ENCODE measurements around the gene PDZRN3. TPM values are rescaled to one million over a fixed set of nuclear protein-coding genes. Genes with fewer than 3 reads are reported as not detected.
"Not testable (repeated sequence)": the region's sequence is repeated elsewhere in the genome, so short reads cannot be mapped to it uniquely, and the experiment has no call there.

PDZRN3 gene
- total and polyA plus RNA-seq, 2 of the 13 experiments (the other 11 are each of a cell fraction or from before 2014, with no cell fraction given), result not detected

DNA sequence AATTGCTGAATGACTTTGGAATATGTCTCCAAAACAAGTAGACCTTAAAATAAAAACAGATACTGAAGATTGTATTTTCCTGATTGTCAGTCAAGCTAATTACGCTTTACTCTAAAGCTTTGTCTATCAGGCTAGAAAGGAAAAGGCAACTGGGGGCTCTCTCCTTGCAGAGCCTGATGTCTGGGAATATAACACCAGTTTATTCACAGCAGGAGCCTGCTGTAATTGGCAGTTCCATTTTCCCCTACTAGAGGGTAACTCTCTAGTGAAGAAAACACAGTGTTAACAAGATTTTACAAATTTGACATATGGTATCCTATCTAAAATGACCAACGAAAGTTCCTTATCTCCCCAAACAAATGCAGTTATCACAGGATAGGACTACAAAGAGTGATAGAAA is 158.8 kb downstream of the PDZRN3 start (continued):
- TF ChIP-seq BRCA1 (CRISPR knock-in tag; IDR thresholded peaks at IDR 0.05) (no peak), TOE1 (CRISPR knock-in tag; IDR thresholded peaks at IDR 0.05) (no peak), ATF7 (IDR thresholded peaks at IDR 0.05) (no peak), ATF7 (CRISPR knock-in tag; IDR thresholded peaks at IDR 0.05) (no peak), ZNF44 (CRISPR knock-in tag; IDR thresholded peaks at IDR 0.05) (no peak), ZNF598 (CRISPR knock-in tag; IDR thresholded peaks at IDR 0.05; ENCODE audit: borderline replicate concordance) (no peak), TAF15 (IDR thresholded peaks at IDR 0.05; ENCODE audit: low read depth, low read length, poor library complexity, severe bottlenecking) (no peak), GLI4 (CRISPR knock-in tag; IDR thresholded peaks at IDR 0.05; ENCODE audit: borderline replicate concordance) (no peak)
- TF ChIP-seq, protein P1, sequence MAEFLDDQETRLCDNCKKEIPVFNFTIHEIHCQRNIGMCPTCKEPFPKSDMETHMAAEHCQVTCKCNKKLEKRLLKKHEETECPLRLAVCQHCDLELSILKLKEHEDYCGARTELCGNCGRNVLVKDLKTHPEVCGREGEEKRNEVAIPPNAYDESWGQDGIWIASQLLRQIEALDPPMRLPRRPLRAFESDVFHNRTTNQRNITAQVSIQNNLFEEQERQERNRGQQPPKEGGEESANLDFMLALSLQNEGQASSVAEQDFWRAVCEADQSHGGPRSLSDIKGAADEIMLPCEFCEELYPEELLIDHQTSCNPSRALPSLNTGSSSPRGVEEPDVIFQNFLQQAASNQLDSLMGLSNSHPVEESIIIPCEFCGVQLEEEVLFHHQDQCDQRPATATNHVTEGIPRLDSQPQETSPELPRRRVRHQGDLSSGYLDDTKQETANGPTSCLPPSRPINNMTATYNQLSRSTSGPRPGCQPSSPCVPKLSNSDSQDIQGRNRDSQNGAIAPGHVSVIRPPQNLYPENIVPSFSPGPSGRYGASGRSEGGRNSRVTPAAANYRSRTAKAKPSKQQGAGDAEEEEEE (CRISPR knock-in tag; IDR thresholded peaks at IDR 0.05; ENCODE audit: borderline replicate concordance), result no peak

GRCh38 chr3:73464126-73464525 is 160.6 kb downstream of the PDZRN3 start:
- H3K4me2 ChIP-seq (ENCODE audit: low read depth, low read length); H3K4me3 ChIP-seq (replicated peaks in 1 of 3; ENCODE audit: insufficient read depth in 1 of 3, low read depth in 2 of 3, low read length in 3 of 3); intact Hi-C loops (cut with micrococcal nuclease; ENCODE audit: unreplicated experiment); H3K27ac ChIP-seq (ENCODE audit: extremely low read length, insufficient read depth, low read length); in situ Hi-C loops (cut with HindIII; ENCODE audit: extremely low pct_ligation_motif_present, low pct_unique_long_range_greater_than_20kb); POLR2A ChIA-PET; DNase-seq (ENCODE audit: low spot score); H3K36me3 ChIP-seq (replicated peaks in 1 of 2; ENCODE audit: control insufficient read depth in 1 of 2, insufficient read depth in 2 of 2, low read length in 2 of 2); FAIRE-seq; ATAC-seq; H4K20me1 ChIP-seq (ENCODE audit: insufficient read depth, low read length); CTCF ChIA-PET (ENCODE audit: low intra/inter-chr PET ratio, low total read pairs); BruUV-seq (replicated peaks); H3K4me1 ChIP-seq (ENCODE audit: insufficient read depth, low read length); H3K79me2 ChIP-seq (ENCODE audit: insufficient read depth, low read length); H3K27me3 ChIP-seq (ENCODE audit: control insufficient read depth in 1 of 2, insufficient read depth in 2 of 2, low read length in 2 of 2); H3K9me3 ChIP-seq (ENCODE audit: low read length); H2AFZ ChIP-seq (ENCODE audit: low read length); H3K9ac ChIP-seq (ENCODE audit: insufficient read depth, low read depth, low read length): not testable (repeated sequence)
- 41% methylated on average over 5 of the region's 5 CpGs for WGBS (ENCODE audit: low lambda C conversion rate)

Data from HepG2 (cell line).